GM18873 (cell line): Measurements from ENCODE around the gene AQP6.

ENCODE experiments used
- ATAC-seq: cut with Tn5 transposase; IDR thresholded peaks from one replicate; pipeline ENCODE4 v1.9.1; 2021; ENCODE audit warnings: mild to moderate bottlenecking, moderate library complexity, moderate number of reproducible peaks; ENCODE audit not compliant: unreplicated experiment, low FRiP score

AQP6 gene

GRCh38 chr12:49954863-49955830 lies 17.6 kb upstream of the AQP6 start:
- no peak for ATAC-seq

- no peak for ATAC-seq
These were observed 16.7 kb upstream of the AQP6 start for GRCh38 chr12:49955899-49956662.

GRCh38 chr12:49956663-49957569 lies 15.8 kb upstream of the AQP6 start:
- ATAC-seq, result no peak

GRCh38 chr12:49957570-49957967 lies 15.2 kb upstream of the AQP6 start:
- no peak for ATAC-seq

GRCh38 chr12:49959685-49960473 lies 12.9 kb upstream of the AQP6 start:
- ATAC-seq, result no peak

- no peak for ATAC-seq
These were observed 12.2 kb upstream of the AQP6 start for GRCh38 chr12:49960474-49961110.

GRCh38 chr12:49961111-49961922 lies 11.4 kb upstream of the AQP6 start, which contains the start of gene AQP5:
Gene AQP5 (plus strand): TSS chr12:49961872. CDS start chr12:49962018, 146 bp downstream.
- ATAC-seq, result no peak

GRCh38 chr12:49961993-49962764 lies 10.6 kb upstream of the AQP6 start:
- ATAC-seq, result no peak

- no peak for ATAC-seq
These were observed 9.6 kb upstream of the AQP6 start for GRCh38 chr12:49962861-49963765.

- ATAC-seq, result no peak
These were observed 8.6 kb upstream of the AQP6 start for GRCh38 chr12:49963976-49964815.

- ATAC-seq, result no peak
These were observed 7.7 kb upstream of the AQP6 start for GRCh38 chr12:49964849-49965624.

GRCh38 chr12:49965836-49966235 lies 6.9 kb upstream of the AQP6 start:
- no peak for ATAC-seq

- ATAC-seq, result no peak
These were observed 6.2 kb upstream of the AQP6 start for GRCh38 chr12:49966511-49967041.

- no peak for ATAC-seq
These were observed 5.5 kb upstream of the AQP6 start for GRCh38 chr12:49967042-49967776.
